SK-N-SH treated with all-trans-retinoic acid at 6 μM for 48 hours (cell line): Measurements from ENCODE around the gene GRAMD1C.

Experiments used
- ARNTL ChIP-seq: fragments of 450-650 bp; formaldehyde crosslinking; IDR thresholded peaks from 2 replicates; pipeline ENCODE4 v1.5.0; 2020; ENCODE audit warnings: low read depth, mild to moderate bottlenecking, moderate library complexity, borderline replicate concordance
- CREB5 ChIP-seq: fragments of 250-450 bp; sonication (Bioruptor Pico); IDR thresholded peaks from 2 replicates; pipeline ENCODE4 v1.5.1; 2020; ENCODE audit warnings: low read depth, mild to moderate bottlenecking, moderate library complexity
- CSDC2 ChIP-seq: fragments of 250-450 bp; sonication (Bioruptor Pico); IDR thresholded peaks from 2 replicates; pipeline ENCODE4 v1.5.0; 2020; ENCODE audit warnings: mild to moderate bottlenecking, moderate library complexity
- PATZ1 ChIP-seq: fragments of 250-450 bp; sonication (Bioruptor Pico); IDR thresholded peaks from 2 replicates; pipeline ENCODE4 v1.8.0; 2020; ENCODE audit warnings: mild to moderate bottlenecking, moderate library complexity, borderline replicate concordance
- POU6F1 ChIP-seq: fragments of 250-450 bp; sonication (Bioruptor Pico); IDR thresholded peaks from 2 replicates; pipeline ENCODE4 v1.8.0; 2021; ENCODE audit warnings: low read depth, mild to moderate bottlenecking, moderate library complexity, borderline replicate concordance
- PPARA ChIP-seq: fragments of 250-450 bp; sonication (Bioruptor Pico); IDR thresholded peaks from 2 replicates; pipeline ENCODE4 v1.5.0; 2020; ENCODE audit warnings: mild to moderate bottlenecking, borderline replicate concordance
- TOX ChIP-seq: fragments of 250-450 bp; sonication (Bioruptor Pico); IDR thresholded peaks from 2 replicates; pipeline ENCODE4 v1.8.0; 2021; ENCODE audit warnings: mild to moderate bottlenecking, moderate library complexity, borderline replicate concordance
- TSHZ2 ChIP-seq: fragments of 250-450 bp; sonication (Bioruptor Pico); IDR thresholded peaks from 2 replicates; pipeline ENCODE4 v1.5.0; 2020; ENCODE audit warnings: mild to moderate bottlenecking, moderate library complexity
- ZC3H10 ChIP-seq: fragments of 250-450 bp; sonication (Bioruptor Pico); IDR thresholded peaks from 2 replicates; pipeline ENCODE4 v1.5.1; 2021; ENCODE audit warnings: mild to moderate bottlenecking, moderate library complexity
- ZNF565 ChIP-seq: fragments of 450-650 bp; formaldehyde crosslinking; conservative IDR thresholded peaks from 2 replicates; pipeline ENCODE4 v1.5.0; 2020; ENCODE audit warnings: low read depth, mild to moderate bottlenecking, moderate library complexity

- TF ChIP-seq CREB5 (no peak), ARNTL (no peak), CSDC2 (CRISPR knock-in tag) (no peak), PPARA (no peak), TOX (no peak), PATZ1 (CRISPR knock-in tag) (no peak), POU6F1 (no peak), ZNF565 (CRISPR knock-in tag) (no peak), TSHZ2 (CRISPR knock-in tag) (no peak), ZC3H10 (CRISPR knock-in tag) (no peak)
These were observed 141.3 kb downstream of the GRAMD1C start for GRCh38 chr3:113979916-113980315.
